IPS-18a (cell line): ENCODE data around the gene TRIM38.
A peak's percentile ranks its signal among the peaks of the same experiment; 100 is the strongest.

Experiments
- H3K27ac ChIP-seq: one replicate; pipeline ENCODE4 v1.5.1; 2013; ENCODE audit warnings: low read length
- H3K27me3 ChIP-seq: one replicate; pipeline ENCODE4 v1.6.1; 2013; ENCODE audit warnings: mild to moderate bottlenecking, low read length; ENCODE audit not compliant: control insufficient read depth, insufficient read depth
- H3K36me3 ChIP-seq: one replicate; pipeline ENCODE4 v1.6.1; 2013; ENCODE audit warnings: low read depth, low read length; ENCODE audit not compliant: control insufficient read depth
- H3K4me1 ChIP-seq: one replicate; pipeline ENCODE4 v1.6.1; 2013; ENCODE audit warnings: low read depth, low read length; ENCODE audit not compliant: control insufficient read depth
- H3K4me3 ChIP-seq: one replicate; pipeline ENCODE4 v1.5.1; 2013; ENCODE audit warnings: low read length
- H3K9ac ChIP-seq: one replicate; pipeline ENCODE4 v1.6.1; 2013; ENCODE audit warnings: mild to moderate bottlenecking, low read length, moderate library complexity
- H3K9me3 ChIP-seq: one replicate; pipeline ENCODE4 v1.6.1; 2013; ENCODE audit warnings: low read depth, low read length; ENCODE audit not compliant: control insufficient read depth

TRIM38 gene

DNA sequence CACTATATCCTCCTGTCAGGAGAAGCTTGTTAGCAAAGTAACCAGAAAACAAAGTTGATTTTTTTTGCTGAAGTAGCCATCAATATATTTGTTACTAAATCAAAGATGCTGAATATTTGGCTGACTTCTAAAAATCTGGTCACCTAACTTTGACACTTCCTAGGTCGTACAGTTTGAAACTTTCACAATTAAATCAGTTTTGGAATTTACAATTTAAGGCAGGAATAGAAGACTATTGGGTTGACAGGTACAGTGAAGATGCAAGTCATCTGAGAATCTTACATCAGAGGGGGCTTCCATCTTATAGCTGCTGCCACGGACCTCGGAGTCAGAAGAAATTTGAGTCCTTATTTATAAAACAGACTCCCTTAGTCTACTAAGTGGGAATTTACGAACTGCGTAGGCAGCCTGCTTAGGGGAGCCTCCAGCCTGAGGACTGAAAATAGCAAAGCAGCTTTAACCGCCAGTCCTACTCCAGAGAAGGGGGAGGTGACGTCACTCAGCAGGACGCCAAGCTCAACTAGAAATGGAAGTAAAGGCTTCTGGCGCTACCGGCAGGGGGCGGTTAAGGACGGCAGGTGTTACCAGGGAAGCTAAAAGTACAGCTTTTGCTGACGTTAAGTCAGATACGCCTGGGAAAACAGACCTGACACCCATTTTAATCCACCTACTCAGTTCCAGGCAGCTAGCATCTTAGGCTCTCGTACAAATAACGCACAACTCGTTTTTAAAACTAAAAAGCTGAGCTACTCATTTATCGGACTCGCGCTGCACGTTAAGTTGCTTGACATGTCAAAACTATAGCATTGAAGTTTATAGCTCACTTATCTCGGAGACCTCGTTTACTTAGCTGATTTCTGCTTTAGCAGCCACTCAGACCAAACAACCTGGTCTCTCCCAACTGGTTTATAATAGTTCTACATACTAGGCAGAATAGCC is 63.6 kb downstream of the TRIM38 start:
- peaks cover 47% of the 10 kb centered on the region for H3K4me1 ChIP-seq
- H3K27me3 ChIP-seq: no peaks in the 10 kb centered on the region
- peak overlapping the region; percentile 98 for H3K27ac ChIP-seq
- no peaks in the 10 kb centered on the region for H3K9me3 ChIP-seq
- no peaks in the 10 kb centered on the region for H3K36me3 ChIP-seq
- H3K4me3 ChIP-seq: peak overlapping the region; percentile 93
- peak overlapping the region; percentile 99 for H3K9ac ChIP-seq

DNA sequence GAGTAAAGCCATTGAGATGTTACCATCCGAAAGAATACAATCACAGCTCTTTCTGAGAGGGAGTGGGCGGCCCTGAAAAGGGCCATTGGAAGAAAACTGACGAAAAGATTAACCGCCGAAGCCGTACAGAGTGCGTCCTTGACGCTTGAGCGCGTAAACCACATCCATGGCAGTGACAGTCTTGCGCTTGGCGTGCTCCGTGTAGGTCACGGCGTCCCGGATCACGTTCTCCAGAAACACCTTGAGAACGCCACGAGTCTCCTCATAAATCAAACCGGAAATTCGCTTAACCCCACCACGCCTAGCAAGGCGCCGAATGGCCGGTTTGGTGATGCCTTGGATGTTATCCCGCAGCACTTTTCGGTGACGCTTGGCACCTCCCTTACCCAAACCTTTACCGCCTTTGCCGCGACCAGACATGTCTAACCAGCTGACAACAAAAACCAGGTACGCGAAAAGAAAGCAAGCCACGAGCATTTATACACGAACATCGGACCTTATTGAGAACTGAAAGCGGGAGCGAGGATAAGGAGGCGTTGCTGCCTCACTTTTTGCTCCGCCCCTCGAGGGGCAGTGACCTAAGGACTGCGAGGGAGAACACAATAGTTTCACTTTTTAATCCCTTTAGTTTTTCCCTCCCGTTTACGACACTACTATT is 64.4 kb downstream of the TRIM38 start:
- peak overlapping the region; percentile 98 for H3K27ac ChIP-seq
- no peaks in the 10 kb centered on the region for H3K36me3 ChIP-seq
- peak overlapping the region; percentile 93 for H3K4me3 ChIP-seq
- no peaks in the 10 kb centered on the region for H3K27me3 ChIP-seq
- peaks cover 47% of the 10 kb centered on the region for H3K4me1 ChIP-seq
- no peaks in the 10 kb centered on the region for H3K9me3 ChIP-seq
- peak overlapping the region; percentile 99 for H3K9ac ChIP-seq

DNA sequence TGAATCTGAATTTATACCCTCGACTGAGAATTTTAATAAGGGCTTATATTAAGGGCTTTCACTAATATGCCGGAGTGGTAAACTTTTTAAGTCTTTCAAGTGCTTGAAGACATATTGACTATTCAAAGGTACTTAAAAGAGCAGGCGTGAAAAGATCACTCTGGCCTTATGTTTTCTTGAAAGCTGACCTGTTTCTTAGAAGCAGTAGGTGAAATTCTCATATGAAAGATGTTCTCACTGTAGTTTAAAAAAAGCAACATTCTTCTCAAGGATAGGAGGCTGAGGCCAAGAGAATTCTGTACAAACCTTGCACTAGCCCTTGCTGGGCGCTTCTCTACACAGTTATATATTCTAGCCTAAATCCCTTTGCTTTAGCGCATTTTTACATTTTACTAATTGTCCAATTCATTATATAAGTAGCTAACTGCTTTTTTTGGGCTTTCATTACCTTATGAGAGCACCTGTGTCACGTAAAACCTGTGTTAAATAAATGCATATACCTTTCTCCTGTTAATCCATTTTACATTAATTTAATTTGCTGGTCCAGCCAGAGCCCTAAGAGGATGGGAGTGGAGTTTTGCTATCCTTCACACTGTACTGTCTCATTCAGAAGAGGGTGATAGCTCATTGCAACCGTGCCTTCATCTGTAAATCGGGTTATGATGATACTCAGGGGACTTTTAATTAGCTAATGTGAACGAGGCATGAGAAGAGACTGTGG is 65.0 kb downstream of the TRIM38 start:
- Histone ChIP-seq H3K9ac (peak overlapping the region; percentile 99), H3K36me3 (no peaks in the 10 kb centered on the region), H3K4me1 (peaks cover 43% of the 10 kb centered on the region), H3K27ac (peak overlapping the region; percentile 98), H3K27me3 (no peaks in the 10 kb centered on the region), H3K9me3 (no peaks in the 10 kb centered on the region), H3K4me3 (peak overlapping the region; percentile 93)

DNA sequence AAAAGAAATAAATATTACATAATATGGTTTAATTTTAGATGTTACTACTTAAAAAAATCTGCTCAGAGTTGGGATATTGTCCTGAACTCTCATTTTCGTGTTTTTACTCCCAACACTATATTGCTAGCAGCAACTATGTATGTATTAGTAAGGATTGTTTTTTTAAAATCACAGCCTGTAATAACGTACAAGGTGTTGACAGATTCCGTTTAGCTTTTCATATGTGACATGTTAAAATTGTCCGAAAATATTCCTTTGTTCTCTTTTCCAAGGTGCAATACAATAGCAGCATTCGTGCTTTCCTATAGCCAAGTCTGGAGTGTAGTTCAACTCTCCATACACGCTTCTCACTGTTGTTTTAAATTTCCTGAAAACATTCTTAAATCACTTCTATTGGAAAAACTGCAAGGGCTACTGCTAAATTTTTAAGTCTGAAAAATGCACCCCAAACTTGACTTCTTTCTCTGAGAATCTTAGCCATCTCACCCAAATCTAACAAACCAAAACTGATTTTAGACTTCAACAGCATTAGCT is 65.7 kb downstream of the TRIM38 start:
- peak overlapping the region; percentile 48 for H3K4me3 ChIP-seq
- H3K27ac ChIP-seq: peak overlapping the region; percentile 98
- H3K27me3 ChIP-seq: no peaks in the 10 kb centered on the region
- H3K9ac ChIP-seq: peak overlapping the region; percentile 99
- peaks cover 38% of the 10 kb centered on the region for H3K4me1 ChIP-seq
- no peaks in the 10 kb centered on the region for H3K36me3 ChIP-seq
- H3K9me3 ChIP-seq: no peaks in the 10 kb centered on the region

DNA sequence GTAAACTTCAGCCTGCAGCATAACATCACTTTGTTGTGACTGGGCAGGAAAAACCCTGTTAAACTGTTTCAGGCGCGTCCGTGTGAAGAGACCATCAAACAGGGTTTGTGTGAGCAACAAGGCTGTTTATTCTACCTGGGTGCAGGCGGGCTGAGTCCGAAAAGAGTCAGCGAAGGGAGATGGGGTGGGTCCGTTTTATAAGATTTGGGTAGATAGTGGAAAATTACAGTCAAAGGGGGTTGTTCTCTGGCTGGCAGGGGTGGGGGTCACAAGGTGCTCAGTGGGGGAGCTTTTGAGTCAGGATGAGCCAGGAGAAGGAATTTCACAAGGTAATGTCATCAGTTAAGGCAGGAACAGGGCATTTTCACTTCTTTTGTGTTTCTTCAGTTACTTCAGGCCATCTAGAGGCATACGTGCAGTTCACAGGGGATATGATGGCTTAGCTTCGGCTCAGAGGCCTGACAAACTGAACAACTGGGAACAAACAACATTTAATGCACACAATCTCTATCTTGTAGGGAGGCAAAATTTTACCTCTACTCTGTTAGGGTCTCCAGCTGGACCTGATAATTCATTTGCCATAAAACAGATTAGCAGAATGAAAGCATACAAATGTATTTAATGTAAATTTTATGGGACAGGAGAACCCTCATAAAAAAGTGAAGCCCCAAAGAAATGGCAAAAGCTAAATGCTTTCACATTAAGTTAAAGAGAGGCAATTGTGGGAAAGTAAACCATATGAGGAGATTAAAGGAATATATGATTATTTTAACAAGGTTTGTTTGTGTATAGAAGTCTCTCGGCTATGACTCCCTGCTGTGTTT is 66.4 kb downstream of the TRIM38 start:
- H3K4me3 ChIP-seq: peak overlapping the region; percentile 48
- no peaks in the 10 kb centered on the region for H3K36me3 ChIP-seq

DNA sequence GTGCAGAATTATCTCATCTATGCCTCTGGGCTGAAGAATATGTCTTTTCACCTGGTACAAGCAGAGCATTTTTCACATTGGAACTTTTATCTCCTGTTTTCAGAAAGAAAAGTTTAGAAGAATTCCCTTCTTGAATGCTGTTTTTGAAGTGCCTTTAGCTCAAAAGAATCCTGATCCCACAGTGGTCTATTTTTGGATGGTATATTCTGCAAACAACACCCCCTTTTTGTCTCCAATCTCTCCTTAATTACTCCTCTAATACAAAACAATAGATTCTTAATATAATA is 66.9 kb downstream of the TRIM38 start:
- Histone ChIP-seq H3K4me3 (peak overlapping the region; percentile 42), H3K9me3 (no peaks in the 10 kb centered on the region), H3K4me1 (peaks cover 40% of the 10 kb centered on the region), H3K27ac (peak overlapping the region; percentile 98), H3K36me3 (no peaks in the 10 kb centered on the region), H3K9ac (peak overlapping the region; percentile 99), H3K27me3 (no peaks in the 10 kb centered on the region)

More for the DNA sequence above, 66.4 kb downstream of the TRIM38 start:
- Histone ChIP-seq H3K27me3 (no peaks in the 10 kb centered on the region), H3K27ac (peak overlapping the region; percentile 98), H3K9me3 (no peaks in the 10 kb centered on the region), H3K4me1 (peaks cover 38% of the 10 kb centered on the region), H3K9ac (peak overlapping the region; percentile 99)

DNA sequence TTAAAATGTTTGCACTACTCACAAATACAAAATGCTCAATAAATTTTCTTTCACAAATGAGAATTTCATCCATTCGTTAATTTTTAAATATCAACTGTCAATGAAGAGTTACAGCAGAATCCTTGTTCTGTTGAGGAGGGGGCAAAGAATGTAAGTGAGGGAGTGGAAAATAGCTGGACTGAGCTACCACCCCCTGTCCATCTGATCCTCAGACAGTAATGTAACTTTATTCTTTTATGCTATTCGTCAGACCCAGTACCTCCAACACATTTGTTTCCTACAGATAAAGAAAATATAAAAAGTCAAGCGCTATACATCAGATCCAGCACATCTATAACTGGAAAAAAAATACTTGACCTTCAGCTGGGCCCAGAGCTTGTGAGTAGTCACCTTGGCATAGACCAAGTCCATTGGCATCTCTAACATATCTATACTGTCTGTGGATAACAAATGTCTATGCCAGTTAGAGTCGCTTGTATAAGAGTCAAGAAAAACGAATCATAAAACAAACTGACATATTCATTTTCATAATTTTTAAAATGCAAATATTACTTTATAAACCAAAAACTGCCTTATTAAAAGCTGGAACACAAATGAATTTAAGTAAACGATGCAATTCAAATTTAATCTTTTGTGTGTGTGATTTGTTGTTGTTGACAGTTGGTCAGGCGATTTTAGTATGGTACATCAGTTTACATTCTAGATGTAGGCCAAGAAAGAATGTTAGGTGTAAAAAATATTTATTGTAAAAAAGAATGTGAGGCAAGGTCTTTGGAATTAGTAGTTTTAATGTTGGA is 67.5 kb downstream of the TRIM38 start:
- H3K36me3 ChIP-seq: no peaks in the 10 kb centered on the region
- H3K27me3 ChIP-seq: no peaks in the 10 kb centered on the region
- peak overlapping the region; percentile 77 for H3K4me3 ChIP-seq
- peak overlapping the region; percentile 99 for H3K9ac ChIP-seq
- peaks cover 45% of the 10 kb centered on the region for H3K4me1 ChIP-seq
- no peaks in the 10 kb centered on the region for H3K9me3 ChIP-seq
- H3K27ac ChIP-seq: peak overlapping the region; percentile 35

DNA sequence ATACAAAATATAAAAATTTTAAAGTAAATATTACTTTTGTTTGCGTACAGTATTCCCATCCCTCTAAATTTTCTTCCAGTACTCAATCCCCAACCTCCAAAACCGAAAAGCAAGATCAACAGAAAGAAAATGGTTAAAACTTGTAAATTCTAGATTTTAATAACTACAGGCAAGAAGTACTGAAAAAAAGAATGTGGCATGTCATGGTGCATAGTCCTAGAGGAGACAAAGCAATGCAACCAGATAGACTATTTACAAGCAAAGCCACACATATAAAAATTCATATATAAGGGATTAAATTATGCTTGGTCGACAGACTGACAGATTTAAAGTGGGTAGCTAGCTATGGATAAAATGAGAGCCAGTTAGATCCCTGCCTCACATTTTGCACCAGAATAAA is 68.1 kb downstream of the TRIM38 start:
- H3K27ac ChIP-seq: peak overlapping the region; percentile 59
- H3K4me1 ChIP-seq: peaks cover 45% of the 10 kb centered on the region
- H3K9me3 ChIP-seq: no peaks in the 10 kb centered on the region
- no peaks in the 10 kb centered on the region for H3K27me3 ChIP-seq
- no peaks in the 10 kb centered on the region for H3K36me3 ChIP-seq
- H3K4me3 ChIP-seq: peak overlapping the region; percentile 77
- peak overlapping the region; percentile 99 for H3K9ac ChIP-seq

DNA sequence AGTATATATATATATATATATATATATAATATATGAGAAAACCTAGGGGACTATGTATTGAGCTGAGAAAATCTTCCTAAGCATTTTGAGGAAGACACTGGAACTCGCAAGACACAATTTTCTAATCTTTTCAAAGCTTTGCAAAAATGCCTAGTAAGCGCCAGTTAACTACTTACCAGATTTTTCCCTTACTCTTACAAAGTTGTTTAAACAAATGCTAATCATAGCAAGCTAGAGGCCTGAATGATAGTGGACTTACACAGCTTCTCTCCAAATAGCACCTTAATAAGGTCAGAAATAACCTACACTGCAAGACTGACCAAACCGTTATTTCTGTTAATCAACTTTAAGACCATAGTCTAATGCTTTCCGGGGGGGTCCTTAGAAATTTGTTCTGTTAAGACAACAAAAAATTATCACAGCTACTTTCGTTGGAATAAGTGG is 68.6 kb downstream of the TRIM38 start:
- Histone ChIP-seq H3K9me3 (no peaks in the 10 kb centered on the region), H3K9ac (peak overlapping the region; percentile 99), H3K4me1 (peaks cover 41% of the 10 kb centered on the region), H3K27ac (peak overlapping the region; percentile 97), H3K27me3 (no peaks in the 10 kb centered on the region), H3K36me3 (no peaks in the 10 kb centered on the region), H3K4me3 (peak overlapping the region; percentile 77)

DNA sequence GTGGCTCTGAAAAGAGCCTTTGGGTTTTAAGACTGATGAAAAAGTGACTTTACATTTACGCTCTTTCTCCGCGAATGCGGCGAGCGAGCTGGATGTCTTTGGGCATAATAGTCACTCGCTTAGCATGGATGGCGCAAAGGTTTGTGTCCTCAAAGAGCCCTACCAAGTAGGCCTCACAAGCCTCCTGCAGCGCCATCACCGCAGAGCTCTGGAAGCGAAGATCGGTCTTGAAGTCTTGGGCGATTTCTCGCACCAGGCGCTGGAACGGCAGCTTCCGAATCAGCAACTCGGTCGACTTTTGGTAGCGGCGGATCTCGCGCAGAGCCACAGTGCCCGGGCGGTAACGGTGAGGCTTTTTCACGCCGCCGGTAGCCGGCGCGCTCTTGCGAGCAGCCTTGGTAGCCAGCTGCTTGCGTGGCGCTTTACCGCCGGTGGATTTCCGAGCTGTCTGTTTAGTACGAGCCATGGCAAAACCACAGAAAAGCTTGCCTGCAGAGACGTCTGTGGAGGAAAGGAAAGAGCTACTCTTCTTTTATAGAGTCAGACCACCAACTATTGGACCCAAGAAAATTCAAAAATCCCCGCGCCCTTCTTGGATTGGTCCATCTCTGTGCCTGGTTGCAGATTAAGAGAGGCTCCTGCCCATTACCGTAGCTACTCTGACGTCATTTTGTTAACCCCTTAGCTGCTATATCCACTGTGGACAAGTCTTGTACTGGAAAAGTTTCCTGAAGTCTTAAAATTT is 69.2 kb downstream of the TRIM38 start:
- Histone ChIP-seq H3K27ac (peak overlapping the region; percentile 97), H3K4me1 (peaks cover 41% of the 10 kb centered on the region), H3K9ac (peak overlapping the region; percentile 99), H3K9me3 (no peaks in the 10 kb centered on the region), H3K4me3 (peak overlapping the region; percentile 77), H3K27me3 (no peaks in the 10 kb centered on the region), H3K36me3 (no peaks in the 10 kb centered on the region)
